ENCODE measurements around the gene LGALS9B.
"Not testable (repeated sequence)": the region's sequence is repeated elsewhere in the genome, so short reads cannot be mapped to it uniquely, and the experiment has no call there.

DNA sequence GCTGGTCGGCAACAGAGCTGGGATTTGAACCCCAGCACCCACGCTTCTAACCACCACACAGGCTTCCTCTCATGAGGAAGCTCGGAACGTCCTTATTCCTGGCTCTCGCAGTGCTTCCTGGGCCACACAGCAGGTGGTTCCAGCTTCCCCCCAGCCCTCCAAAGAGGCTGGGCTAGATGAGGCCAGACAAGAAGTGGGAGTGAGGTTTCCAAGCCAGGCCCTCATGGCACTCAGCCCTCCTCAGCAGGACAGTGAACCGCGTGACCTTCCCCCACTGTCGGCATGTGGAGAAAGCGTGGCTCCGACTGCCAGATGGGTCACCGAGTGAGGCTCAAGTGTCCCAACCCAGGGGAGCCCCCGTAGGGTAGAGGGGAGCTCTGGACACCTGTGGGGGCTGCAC is 1.8 kb downstream of the LGALS9B start:
- TF ChIP-seq, protein P1, sequence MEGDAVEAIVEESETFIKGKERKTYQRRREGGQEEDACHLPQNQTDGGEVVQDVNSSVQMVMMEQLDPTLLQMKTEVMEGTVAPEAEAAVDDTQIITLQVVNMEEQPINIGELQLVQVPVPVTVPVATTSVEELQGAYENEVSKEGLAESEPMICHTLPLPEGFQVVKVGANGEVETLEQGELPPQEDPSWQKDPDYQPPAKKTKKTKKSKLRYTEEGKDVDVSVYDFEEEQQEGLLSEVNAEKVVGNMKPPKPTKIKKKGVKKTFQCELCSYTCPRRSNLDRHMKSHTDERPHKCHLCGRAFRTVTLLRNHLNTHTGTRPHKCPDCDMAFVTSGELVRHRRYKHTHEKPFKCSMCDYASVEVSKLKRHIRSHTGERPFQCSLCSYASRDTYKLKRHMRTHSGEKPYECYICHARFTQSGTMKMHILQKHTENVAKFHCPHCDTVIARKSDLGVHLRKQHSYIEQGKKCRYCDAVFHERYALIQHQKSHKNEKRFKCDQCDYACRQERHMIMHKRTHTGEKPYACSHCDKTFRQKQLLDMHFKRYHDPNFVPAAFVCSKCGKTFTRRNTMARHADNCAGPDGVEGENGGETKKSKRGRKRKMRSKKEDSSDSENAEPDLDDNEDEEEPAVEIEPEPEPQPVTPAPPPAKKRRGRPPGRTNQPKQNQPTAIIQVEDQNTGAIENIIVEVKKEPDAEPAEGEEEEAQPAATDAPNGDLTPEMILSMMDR (IDR thresholded peaks at IDR 0.05 in 2 of 3, conservative IDR thresholded peaks at IDR 0.05 in 1 of 3; ENCODE audit: borderline replicate concordance in 1 of 3, insufficient read depth in 1 of 3, low read depth in 2 of 3, low read length in 2 of 3) = not testable (repeated sequence)
- not testable (repeated sequence) for TF ChIP-seq POLR2A (IDR thresholded peaks at IDR 0.05; ENCODE audit: borderline replicate concordance, extremely low read depth, insufficient read depth, insufficient read length); EZH2 (IDR thresholded peaks at IDR 0.05); JUND (IDR thresholded peaks at IDR 0.05)

Data from HCT116 (cell line).